GM12878 (cell line): Measurements from ENCODE around the gene PRR5. TPM values are rescaled to one million over a fixed set of nuclear protein-coding genes. Genes with fewer than 3 reads are reported as not detected.

Experiments used
- ATAC-seq: fragments of 200-7000 bp; cut with Tn5 transposase; 3 replicates; pipeline ENCODE4 v1.9.1; 2020; ENCODE audit warnings: mild to moderate bottlenecking, moderate library complexity
- BruUV-seq: library from RNA; stranded (reverse); fragments of 400-500 nt; replicated peaks from 2 replicates; lab custom pipeline; 2021; lab: Mats Ljungman, UMichigan
- CTCF ChIA-PET: fragments of 300-600 bp; sonication (Branson Sonifier 250); formaldehyde crosslinking; extraction: SDS; loops from one replicate; lab custom pipeline; 2021; ENCODE audit warnings: inconsistent platforms; lab: Yijun Ruan, JAX
- POLR2A ChIA-PET: fragments of 350-600 bp; formaldehyde crosslinking; extraction: SDS; loops from one replicate; lab custom pipeline; 2021; ENCODE audit warnings: inconsistent platforms; lab: Charles Lee
- RAD21 ChIA-PET: fragments of 300-600 bp; sonication (Branson Sonifier 250); formaldehyde crosslinking; loops from one replicate; lab custom pipeline; 2023; ENCODE audit warnings: antibody characterized with exemption; ENCODE audit not compliant: unreplicated experiment; lab: Charles Lee
- SMC1A ChIA-PET: fragments of 300-600 bp; sonication (Branson Sonifier 250); formaldehyde crosslinking; loops from one replicate; lab custom pipeline; 2023; ENCODE audit not compliant: unreplicated experiment, uncharacterized antibody; lab: Charles Lee
- DNase-seq: peaks from one replicate; pipeline ENCODE4 v3.0.0-alpha.2; 2011; ENCODE audit warnings: low read depth, low spot score
- FAIRE-seq: peaks from 3 replicates; lab custom pipeline; 2011; peaks lifted over from hg19 to GRCh38; lab: Jason Lieb, UNC
- H2AFZ ChIP-seq: 2 replicates; pipeline ENCODE4 v1.6.0; 2011; ENCODE audit warnings: low read depth, low read length, control low read depth; ENCODE audit not compliant: control insufficient read depth
- H3K27ac ChIP-seq: 2 replicates; pipeline ENCODE4 v1.5.1; 2011; ENCODE audit warnings: control low read depth; ENCODE audit not compliant: control insufficient read depth, insufficient read depth
- H3K27me3 ChIP-seq, 2 experiments: replicated peaks in 1 of 2; 2 replicates each; pipeline versions ENCODE4 v1.6.0 to v1.6.1; 2011; ENCODE audit warnings: low read length in 1 of 2; ENCODE audit not compliant: control insufficient read depth in 2 of 2, insufficient read depth in 2 of 2
- H3K36me3 ChIP-seq, 2 experiments: 2 replicates each; pipeline ENCODE4 v1.5.1; 2011; ENCODE audit warnings: low read length in 1 of 2; ENCODE audit not compliant: control insufficient read depth in 2 of 2, insufficient read depth in 2 of 2
- H3K4me1 ChIP-seq: 2 replicates; pipeline ENCODE4 v1.6.1; 2011; ENCODE audit warnings: mild to moderate bottlenecking, low read length, moderate library complexity, mixed read lengths; ENCODE audit not compliant: control insufficient read depth, insufficient read depth
- H3K4me2 ChIP-seq: 2 replicates; pipeline ENCODE4 v1.6.0; 2011; ENCODE audit warnings: control low read depth; ENCODE audit not compliant: control insufficient read depth, insufficient read depth
- H3K4me3 ChIP-seq: fragments of 200-600 bp; sonication (generic); 2 replicates; pipeline ENCODE4 v1.5.1; 2016
- H3K79me2 ChIP-seq: 2 replicates; pipeline ENCODE4 v1.6.0; 2011; ENCODE audit warnings: low read length; ENCODE audit not compliant: control insufficient read depth, insufficient read depth
- H3K9ac ChIP-seq: 2 replicates; pipeline ENCODE4 v1.8.0; 2011; ENCODE audit warnings: low read length, control low read depth, mixed read lengths; ENCODE audit not compliant: control insufficient read depth, insufficient read depth
- H3K9me3 ChIP-seq: replicated peaks from 3 replicates; pipeline ENCODE4 v1.5.1; 2011; ENCODE audit warnings: mild to moderate bottlenecking, low read length; ENCODE audit not compliant: control insufficient read depth, insufficient read depth
- H4K20me1 ChIP-seq: 2 replicates; pipeline ENCODE4 v1.6.0; 2011; ENCODE audit not compliant: control insufficient read depth, insufficient read depth
- ATF3 ChIP-seq: IDR thresholded peaks from 2 replicates; pipeline ENCODE4 v1.6.1; 2011; ENCODE audit warnings: low read depth, mild to moderate bottlenecking, low read length, moderate library complexity, borderline replicate concordance; ENCODE audit errors: extremely low read depth
- CBFB ChIP-seq: IDR thresholded peaks from 2 replicates; pipeline ENCODE4 v1.6.1; 2016; ENCODE audit warnings: antibody characterized with exemption, low read depth
- CHD4 ChIP-seq: fragments of 200-600 bp; sonication (generic); IDR thresholded peaks from 2 replicates; pipeline ENCODE4 v1.6.1; 2016; ENCODE audit warnings: mild to moderate bottlenecking
- E2F8 ChIP-seq: fragments of 450-650 bp; IDR thresholded peaks from 2 replicates; pipeline ENCODE4 v1.6.1; 2018; ENCODE audit warnings: mild to moderate bottlenecking, low read depth, moderate library complexity; ENCODE audit not compliant: partially characterized antibody
- EGR1 ChIP-seq, 2 experiments: IDR thresholded peaks; 1 replicate in 1 of 2; 2 replicates in 1 of 2; pipeline ENCODE4 v1.6.1; 2011 to 2012; ENCODE audit warnings: low read depth in 2 of 2, low read length in 2 of 2, borderline replicate concordance in 1 of 2, mild to moderate bottlenecking in 1 of 2, moderate library complexity in 1 of 2
- EP300 ChIP-seq, 2 experiments: fragments of 150-350 bp in 1 of 2; IDR thresholded peaks; 2 replicates each; pipeline ENCODE4 v1.6.1; 2011 to 2012; ENCODE audit warnings: low read depth in 2 of 2, low read length in 2 of 2, borderline replicate concordance in 1 of 2, improper control_type of control experiment in 1 of 2, inconsistent platforms in 1 of 2; ENCODE audit not compliant: control insufficient read depth in 1 of 2
- ESRRA ChIP-seq: IDR thresholded peaks from 2 replicates; pipeline ENCODE4 v1.6.1; 2012; ENCODE audit warnings: mild to moderate bottlenecking, low read length, improper control_type of control experiment
- EZH2 ChIP-seq: IDR thresholded peaks from 2 replicates; pipeline ENCODE4 v1.6.1; 2012; ENCODE audit warnings: low read depth, mild to moderate bottlenecking, control low read depth, inconsistent platforms, low read length, borderline replicate concordance; ENCODE audit not compliant: control insufficient read depth
- HDAC6 ChIP-seq: fragments of 200-600 bp; sonication (generic); IDR thresholded peaks from one replicate; pipeline ENCODE4 v1.8.0; 2017; ENCODE audit warnings: antibody characterized with exemption; ENCODE audit not compliant: unreplicated experiment
- MAX ChIP-seq: IDR thresholded peaks from 2 replicates; pipeline ENCODE4 v1.6.1; 2012; ENCODE audit warnings: low read depth, low read length, improper control_type of control experiment
- MYC ChIP-seq: IDR thresholded peaks from 2 replicates; pipeline ENCODE4 v1.6.1; 2011; ENCODE audit warnings: mild to moderate bottlenecking, low read length, moderate library complexity, inconsistent platforms; ENCODE audit not compliant: insufficient read depth, insufficient replicate concordance, insufficient read length, severe bottlenecking
- NFIC ChIP-seq: IDR thresholded peaks from 2 replicates; pipeline ENCODE4 v1.6.1; 2012; ENCODE audit warnings: low read depth, mild to moderate bottlenecking, inconsistent platforms, low read length, moderate library complexity
- NR2C1 ChIP-seq: fragments of 450-650 bp; IDR thresholded peaks from 2 replicates; pipeline ENCODE4 v1.6.1; 2017; ENCODE audit warnings: antibody characterized with exemption, mild to moderate bottlenecking, moderate library complexity
- PML ChIP-seq: IDR thresholded peaks from 2 replicates; pipeline ENCODE4 v1.6.1; 2012; ENCODE audit warnings: low read length, inconsistent platforms
- SREBF2 ChIP-seq: IDR thresholded peaks from 2 replicates; pipeline ENCODE4 v1.6.1; 2012; ENCODE audit warnings: mild to moderate bottlenecking, low read length
- YY1 ChIP-seq: IDR thresholded peaks from 2 replicates; pipeline ENCODE4 v1.6.1; 2011; ENCODE audit warnings: low read depth, mild to moderate bottlenecking, low read length
- ZNF24 ChIP-seq: fragments of 450-650 bp; IDR thresholded peaks from 2 replicates; pipeline ENCODE4 v1.6.1; 2017; ENCODE audit warnings: antibody characterized with exemption, mild to moderate bottlenecking
- whole genome bisulfite sequencing: methylation state at CpG from one replicate; pipeline ENCODE4 v1.1.6; 2016; ENCODE audit warnings: low lambda C conversion rate; ENCODE audit not compliant: insufficient replicate concordance, insufficient coverage; ENCODE audit errors: missing lambda C conversion rate; 5-methylcytosine and 5-hydroxymethylcytosine counted together
- in situ Hi-C: fragments of 300-500 bp; cut with MboI; formaldehyde crosslinking; loops from 9 replicates; pipeline ENCODE4 v1.14.3; 2018; ENCODE audit warnings: mixed read lengths
- intact Hi-C: fragments of 100-400 bp; cut with micrococcal nuclease; formaldehyde crosslinking; loops from one replicate; pipeline ENCODE4 v1.14.2; 2022; ENCODE audit not compliant: unreplicated experiment
- polyA plus RNA-seq, 11 experiments: library from polyadenylated mRNA; depleted of rRNA in 4 of 11; unstranded in 6 of 11; stranded (reverse) in 5 of 11; fragments of >200 nt; fragmentation: Nextera tagmentation in 4 of 11; fragmentation: Illumina TruSeq in 1 of 11; extraction: Ambion mirVana in 4 of 11; extraction: Trizol in 1 of 11; gene quantifications; 1 replicate in 1 of 11; 2 replicates in 10 of 11; pipeline versions ENCODE4 v1.2.1 to v1.2.3, GENCODE V29; 2011 to 2016; ENCODE audit warnings: inconsistent platforms in 2 of 11, missing spikeins in 2 of 11, low read depth in 1 of 11
- total RNA-seq, 4 experiments: library from RNA; depleted of rRNA in 3 of 4; stranded (reverse); fragments of >200 nt in 3 of 4; fragmentation: Illumina TruSeq in 1 of 4; extraction: Trizol in 1 of 4; gene quantifications; 2 replicates each; pipeline versions ENCODE4 v1.2.1 to v1.2.3, GENCODE V29; 2013 to 2021

PRR5 gene
- total and polyA plus RNA-seq, 10 of the 15 experiments (the other 5 are each of a cell fraction or from before 2014, with no cell fraction given) = 0.03 to 9.4 (median 1.5) TPM

- BruUV-seq = no TSS peak
- H3K36me3 ChIP-seq = no peaks in the 10 kb centered on the region
- in situ Hi-C loops (no loop called here), intact Hi-C loops (no loop called here)
- RAD21 ChIA-PET = no interaction called here
- H3K79me2 ChIP-seq = no peaks in the 10 kb centered on the region
- ATAC-seq (no peak), DNase-seq (no peak), FAIRE-seq (no peak)
- no peak overlapping the region for H3K4me3 ChIP-seq
- H3K4me2 ChIP-seq = no peak overlapping the region
- SMC1A ChIA-PET = no interaction called here
- H4K20me1 ChIP-seq = no peaks in the 10 kb centered on the region
- CTCF ChIA-PET = no interaction called here
- no peak overlapping the region for H3K27ac ChIP-seq
- H3K4me1 ChIP-seq = no peaks in the 10 kb centered on the region
- no peak overlapping the region for H3K9ac ChIP-seq
- no peaks in the 10 kb centered on the region; the same call in 2 of the 3 replicates for H3K9me3 ChIP-seq
- H2AFZ ChIP-seq = no peak overlapping the region
- TF ChIP-seq NFIC (no peak), SREBF2 (no peak), HDAC6 (no peak), EGR1 (IDR thresholded peaks at IDR 0.05; ENCODE audit: borderline replicate concordance in 1 of 2, low read depth in 2 of 2, low read length in 2 of 2) (no peak), EP300 (IDR thresholded peaks at IDR 0.05; ENCODE audit: borderline replicate concordance in 1 of 2, control insufficient read depth in 1 of 2, low read depth in 2 of 2, low read length in 2 of 2) (no peak), ZNF24 (no peak), PML (no peak), NR2C1 (no peak), YY1 (no peak), CHD4 (no peak), MAX (no peak), MYC (no peak), CBFB (no peak), EZH2 (no peak), ESRRA (no peak), ATF3 (no peak), E2F8 (no peak)
- POLR2A ChIA-PET = no interaction called here
- H3K27me3 ChIP-seq = peaks cover 0 to under 1% of the 10 kb centered on the region in 2 experiments; a peak in 2 of 4 replicates
- WGBS = 1% methylated on average over 6 of the region's 6 CpGs
Measured at GRCh38 chr22:44759001-44759400, 57.0 kb downstream of the PRR5 start.
